H1 (cell line): ENCODE measurements around the gene TGM5. TPM values are rescaled to one million over a fixed set of nuclear protein-coding genes. Genes with fewer than 3 reads are reported as not detected.

ENCODE experiments used
- CTCF ChIA-PET: fragments of 300-600 bp; sonication (Branson Sonifier 250); formaldehyde crosslinking; loops from one replicate; lab custom pipeline; 2021; ENCODE audit not compliant: partially characterized antibody; lab: Charles Lee
- POLR2A ChIA-PET: fragments of 300-600 bp; sonication (Branson Sonifier 250); formaldehyde crosslinking; loops from one replicate; lab custom pipeline; 2021; ENCODE audit warnings: inconsistent platforms; ENCODE audit not compliant: partially characterized antibody; lab: Charles Lee
- DNase-seq, 2 experiments: peaks; one replicate each; pipeline versions ENCODE4 v3.0.0 to v3.0.0-alpha.2; 2010 to 2022; ENCODE audit warnings: low spot score in 2 of 2, low read depth in 1 of 2, mixed read lengths in 1 of 2
- FAIRE-seq: peaks from 2 replicates; lab custom pipeline; 2011; peaks lifted over from hg19 to GRCh38; lab: Jason Lieb, UNC
- H2AFZ ChIP-seq: 2 replicates; pipeline ENCODE4 v1.8.1; 2012; ENCODE audit warnings: low read length, inconsistent platforms
- H2AK5ac ChIP-seq: 2 replicates; pipeline ENCODE4 v1.6.1; 2013; ENCODE audit warnings: low read depth, low read length
- H2BK120ac ChIP-seq: replicated peaks from 2 replicates; pipeline ENCODE3; 2013; ENCODE audit warnings: low read depth, low read length, inconsistent platforms
- H2BK12ac ChIP-seq: 2 replicates; pipeline ENCODE4 v1.6.1; 2013; ENCODE audit warnings: low read depth, low read length
- H2BK15ac ChIP-seq: 2 replicates; pipeline ENCODE4 v1.6.1; 2013; ENCODE audit warnings: low read length
- H2BK20ac ChIP-seq: 2 replicates; pipeline ENCODE4 v1.6.1; 2013; ENCODE audit warnings: low read length
- H2BK5ac ChIP-seq: 2 replicates; pipeline ENCODE4 v1.6.1; 2013; ENCODE audit warnings: low read depth, low read length
- H3K14ac ChIP-seq: 2 replicates; pipeline ENCODE4 v1.6.1; 2013; ENCODE audit warnings: inconsistent platforms; ENCODE audit not compliant: insufficient read length
- H3K18ac ChIP-seq: 2 replicates; pipeline ENCODE4 v1.6.1; 2013; ENCODE audit warnings: low read length; ENCODE audit errors: extremely low read depth
- H3K23ac ChIP-seq: 2 replicates; pipeline ENCODE4 v1.6.1; 2013; ENCODE audit warnings: inconsistent platforms; ENCODE audit not compliant: insufficient read length
- H3K23me2 ChIP-seq: 2 replicates; pipeline ENCODE4 v1.6.1; 2013; ENCODE audit warnings: low read depth, low read length
- H3K27ac ChIP-seq: 2 replicates; pipeline ENCODE4 v1.6.1; 2011; ENCODE audit warnings: low read depth, low read length, inconsistent platforms
- H3K27me3 ChIP-seq, 4 experiments: replicated peaks in 1 of 4; 1 replicate in 1 of 4; 2 replicates in 3 of 4; pipeline versions ENCODE4 v1.6.1 to v1.8.1; 2011 to 2013; ENCODE audit warnings: low read length in 3 of 4, mild to moderate bottlenecking in 3 of 4, inconsistent platforms in 2 of 4, mixed read lengths in 2 of 4, moderate library complexity in 1 of 4; ENCODE audit not compliant: control insufficient read depth in 3 of 4, insufficient read depth in 3 of 4; ENCODE audit errors: extremely low read depth in 1 of 4
- H3K36me3 ChIP-seq, 4 experiments: 2 replicates each; pipeline versions ENCODE4 v1.6.1 to v1.8.1; 2011 to 2013; ENCODE audit warnings: mild to moderate bottlenecking in 4 of 4, low read length in 3 of 4, moderate library complexity in 2 of 4, control low read depth in 1 of 4, inconsistent platforms in 1 of 4; ENCODE audit not compliant: insufficient read depth in 4 of 4, control insufficient read depth in 2 of 4
- H3K4ac ChIP-seq: replicated peaks from 2 replicates; pipeline ENCODE3; 2013; ENCODE audit warnings: low read length, low read depth, mixed read lengths, inconsistent platforms; ENCODE audit not compliant: insufficient read length
- H3K4me1 ChIP-seq, 4 experiments: replicated peaks in 1 of 4; 1 replicate in 1 of 4; 2 replicates in 3 of 4; pipeline versions ENCODE4 v1.6.1 to v1.8.1; 2011 to 2013; ENCODE audit warnings: low read length in 3 of 4, inconsistent platforms in 2 of 4, mixed read lengths in 1 of 4; ENCODE audit not compliant: insufficient read depth in 4 of 4, control insufficient read depth in 3 of 4
- H3K4me2 ChIP-seq, 2 experiments: 2 replicates each; pipeline versions ENCODE4 v1.6.1 to v1.8.1; 2011 to 2013; ENCODE audit warnings: low read depth in 2 of 2, low read length in 2 of 2, control low read depth in 1 of 2, inconsistent platforms in 1 of 2, mild to moderate bottlenecking in 1 of 2; ENCODE audit not compliant: insufficient read depth in 1 of 2
- H3K4me3 ChIP-seq, 4 experiments: fragments of 200-600, 300-600 bp in 1 of 4; sonication (generic), shearing (Covaris generic), sonication (Bioruptor Twin) in 1 of 4; 2 replicates each; pipeline versions ENCODE4 v1.5.1 to v1.8.1; 2011 to 2016; ENCODE audit warnings: low read length in 4 of 4, low read depth in 3 of 4, control low read depth in 2 of 4, inconsistent platforms in 2 of 4, mild to moderate bottlenecking in 2 of 4, mixed read lengths in 1 of 4, moderate library complexity in 1 of 4; ENCODE audit not compliant: insufficient read depth in 2 of 4; ENCODE audit errors: extremely low read depth in 1 of 4
- H3K56ac ChIP-seq: replicated peaks from 2 replicates; pipeline ENCODE3; 2013; ENCODE audit warnings: low read depth, mild to moderate bottlenecking, mixed read lengths, low read length, inconsistent platforms; ENCODE audit not compliant: insufficient read length
- H3K79me1 ChIP-seq: 2 replicates; pipeline ENCODE4 v1.6.1; 2013; ENCODE audit warnings: low read depth, low read length, control low read depth
- H3K79me2 ChIP-seq, 2 experiments: 2 replicates each; pipeline versions ENCODE4 v1.6.1 to v1.8.1; 2012 to 2013; ENCODE audit warnings: low read length in 2 of 2, mild to moderate bottlenecking in 2 of 2, inconsistent platforms in 1 of 2; ENCODE audit not compliant: insufficient read depth in 2 of 2, control insufficient read depth in 1 of 2
- H3K9ac ChIP-seq, 4 experiments: replicated peaks in 1 of 4; 1 replicate in 1 of 4; 2 replicates in 3 of 4; pipeline versions ENCODE4 v1.6.1 to v1.8.1; 2011 to 2013; ENCODE audit warnings: low read depth in 3 of 4, low read length in 3 of 4, control low read depth in 2 of 4, mild to moderate bottlenecking in 2 of 4, moderate library complexity in 2 of 4, inconsistent platforms in 1 of 4; ENCODE audit errors: extremely low read depth in 1 of 4
- H3K9me3 ChIP-seq, 2 experiments: 2 replicates each; pipeline versions ENCODE4 v1.6.1 to v1.8.1; 2012 to 2013; ENCODE audit warnings: mild to moderate bottlenecking in 2 of 2, moderate library complexity in 2 of 2, control low read depth in 1 of 2, inconsistent platforms in 1 of 2, low read depth in 1 of 2, low read length in 1 of 2, mixed read lengths in 1 of 2; ENCODE audit not compliant: insufficient read depth in 2 of 2
- H4K20me1 ChIP-seq, 2 experiments: replicated peaks in 1 of 2; 2 replicates each; pipeline versions ENCODE3 to v1.8.1; 2011 to 2013; ENCODE audit warnings: inconsistent platforms in 2 of 2, low read length in 2 of 2, mild to moderate bottlenecking in 1 of 2; ENCODE audit not compliant: insufficient read depth in 2 of 2, control insufficient read depth in 1 of 2
- H4K5ac ChIP-seq: 2 replicates; pipeline ENCODE4 v1.6.1; 2013; ENCODE audit warnings: low read length, low read depth, mixed read lengths, inconsistent platforms; ENCODE audit not compliant: insufficient read length
- H4K8ac ChIP-seq: 2 replicates; pipeline ENCODE4 v1.8.0; 2013; ENCODE audit warnings: mild to moderate bottlenecking, moderate library complexity, low read length, inconsistent platforms; ENCODE audit not compliant: insufficient read depth; ENCODE audit errors: extremely low read depth
- H4K91ac ChIP-seq: replicated peaks from 2 replicates; pipeline ENCODE3; 2013; ENCODE audit warnings: low read length, mixed read lengths, inconsistent platforms; ENCODE audit not compliant: insufficient read length
- HDAC6 ChIP-seq: IDR thresholded peaks from one replicate; pipeline ENCODE4 v1.7.1; 2012; ENCODE audit warnings: low read depth, mild to moderate bottlenecking, inconsistent platforms, low read length, moderate library complexity
- POU5F1 ChIP-seq: IDR thresholded peaks from 2 replicates; pipeline ENCODE4 v1.6.1; 2011; ENCODE audit warnings: low read depth, mild to moderate bottlenecking, low read length, moderate library complexity
- SIX5 ChIP-seq: IDR thresholded peaks from 2 replicates; pipeline ENCODE4 v1.6.1; 2011; ENCODE audit warnings: mild to moderate bottlenecking, low read depth, low read length
- SP1 ChIP-seq: IDR thresholded peaks from 2 replicates; pipeline ENCODE4 v1.6.1; 2011; ENCODE audit warnings: low read depth, low read length
- SP4 ChIP-seq: IDR thresholded peaks from 2 replicates; pipeline ENCODE4 v1.6.1; 2012; ENCODE audit warnings: low read length, inconsistent platforms
- WGBS, 2 experiments: shearing (Covaris generic) in 1 of 2; methylation state at CpG; one replicate each; pipeline versions ENCODE4 v1.1.6 to v1.1.7; 2013 to 2015; ENCODE audit warnings: low lambda C conversion rate in 2 of 2, mixed read lengths in 2 of 2, inconsistent platforms in 1 of 2, low coverage in 1 of 2, missing lambda C conversion rate in 1 of 2; ENCODE audit not compliant: insufficient replicate concordance in 2 of 2, insufficient coverage in 1 of 2, insufficient read length in 1 of 2; ENCODE audit errors: extremely low coverage in 1 of 2, missing lambda C conversion rate in 1 of 2; 5-methylcytosine and 5-hydroxymethylcytosine counted together
- polyA plus RNA-seq, 7 experiments: library from polyadenylated mRNA; depleted of rRNA in 3 of 7; stranded (reverse) in 5 of 7; unstranded in 2 of 7; fragments of >200 nt in 5 of 7; fragments of 200-250 nt in 2 of 7; gene quantifications; 1 replicate in 5 of 7; 2 replicates in 1 of 7; 4 replicates in 1 of 7; pipeline versions ENCODE4 v1.2.1 to v1.2.3, GENCODE V29; 2011 to 2013; ENCODE audit warnings: missing spikeins in 2 of 7, mixed read lengths in 2 of 7
- total RNA-seq: library from RNA; stranded (reverse); fragmentation: NEBNext Ultra II Directional; extraction: Animal tissue kit (Norgen Biotek cat#: 25700); gene quantifications from 2 replicates; pipeline ENCODE4 v1.2.1, GENCODE V29; 2021

Gene TGM5
- total and polyA plus RNA-seq, 2 of the 8 experiments (the other 6 are each of a cell fraction or from before 2014, with no cell fraction given), result not detected

DNA sequence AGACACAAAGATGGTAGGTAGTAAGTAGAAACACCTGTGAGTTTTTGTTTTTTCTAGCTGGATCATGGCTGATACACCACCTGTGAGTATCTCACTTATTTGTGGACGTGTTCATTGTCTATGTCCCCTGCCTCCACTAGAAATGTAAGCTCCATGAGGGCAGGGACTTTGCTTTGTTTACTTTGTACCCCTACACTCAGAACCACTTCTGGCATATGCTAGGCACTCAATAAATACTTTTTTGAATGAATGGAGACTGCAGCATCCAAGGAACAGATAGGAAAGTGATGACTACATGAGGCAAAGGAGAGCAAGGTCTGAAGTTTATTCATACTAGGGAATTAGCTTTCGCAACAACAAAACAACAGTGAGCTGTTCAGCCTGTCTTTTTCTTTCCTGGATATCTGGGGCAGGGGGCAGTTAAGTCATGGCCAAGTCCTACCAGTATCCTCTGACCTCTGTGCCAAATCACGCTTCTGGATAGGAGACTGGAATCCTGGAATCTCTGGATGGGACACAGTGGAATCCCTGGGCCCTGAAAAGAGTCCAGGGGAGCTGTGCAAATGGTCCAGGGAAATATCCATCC lies 34.3 kb downstream of the TGM5 start:
- H3K4me2 ChIP-seq, result no peak overlapping the region
- no peak overlapping the region for H3K4me3 ChIP-seq
- H4K91ac ChIP-seq, result no peak overlapping the region
- ChIA-PET POLR2A (no interaction called here), CTCF (interaction anchor here (0.6 to 9.7 kb wide), 11 partner anchors 10 to 661 kb away, joined by 3 to 178 read pairs (median 5); partner anchors contain the start of gene EPB42)
- H3K79me1 ChIP-seq, result no peaks in the 10 kb centered on the region
- no peak overlapping the region for H3K9ac ChIP-seq
- no peak overlapping the region for H3K27ac ChIP-seq
- no peak overlapping the region for H4K5ac ChIP-seq
- no peak overlapping the region for H4K8ac ChIP-seq
- H2BK12ac ChIP-seq, result no peak overlapping the region
- no peaks in the 10 kb centered on the region for H3K27me3 ChIP-seq
- no peak overlapping the region for H3K14ac ChIP-seq
- no peaks in the 10 kb centered on the region for H3K4me1 ChIP-seq
- H2BK120ac ChIP-seq, result no peak overlapping the region
- H3K36me3 ChIP-seq, result no peaks in the 10 kb centered on the region
- H3K9me3 ChIP-seq, result no peaks in the 10 kb centered on the region
- H4K20me1 ChIP-seq, result no peaks in the 10 kb centered on the region
- no peak overlapping the region for H2AK5ac ChIP-seq
- no peak overlapping the region for H3K4ac ChIP-seq
- DNase-seq, result no peak
- 78% methylated on average over 3 of the region's 3 CpGs; no CpG with 5 or more reads in 1 of the 2 experiments for WGBS, 2 experiments
- FAIRE-seq, result no peak
- H2BK5ac ChIP-seq, result no peak overlapping the region
- TF ChIP-seq HDAC6 (no peak), POU5F1 (no peak), SP1 (no peak), SIX5 (no peak), SP4 (no peak)
- no peak overlapping the region for H3K56ac ChIP-seq
- H2BK20ac ChIP-seq, result no peak overlapping the region
- H3K18ac ChIP-seq, result no peak overlapping the region
- H3K23me2 ChIP-seq, result no peaks in the 10 kb centered on the region
- H2BK15ac ChIP-seq, result no peak overlapping the region
- H2AFZ ChIP-seq, result no peak overlapping the region
- no peak overlapping the region for H3K23ac ChIP-seq
- H3K79me2 ChIP-seq, result no peaks in the 10 kb centered on the region
